Heart right ventricle (tissue), 16 donors: Measurements from ENCODE around the gene ABCA6. TPM values are rescaled to one million over a fixed set of nuclear protein-coding genes. Genes with fewer than 3 reads are reported as not detected.

Source experiments
- ATAC-seq, 8 donors: fragments of 200-7000 bp; cut with Tn5 transposase; one replicate each; pipeline ENCODE4 v1.9.1; 2020; ENCODE audit warnings: mild to moderate bottlenecking in 8 of 8, moderate library complexity in 8 of 8, moderate number of reproducible peaks in 1 of 8
- DNase-seq, 2 donors: peaks; one replicate each; pipeline ENCODE4 v3.0.0-alpha.2; 2020
- H3K27ac ChIP-seq, 10 donors: fragments of 200-600 bp; sonication (generic) in 2 of 10; one replicate each; pipeline versions ENCODE4 v1.5.0 to v1.8.0; 2020 to 2022; ENCODE audit warnings: mild to moderate bottlenecking in 3 of 10
- H3K27me3 ChIP-seq, 7 donors: fragments of 200-600 bp; one replicate each; pipeline ENCODE4 v1.8.0; 2021 to 2022; ENCODE audit warnings: mild to moderate bottlenecking in 2 of 7
- H3K36me3 ChIP-seq, 9 donors: fragments of 200-600 bp; sonication (generic) in 1 of 9; one replicate each; pipeline versions ENCODE4 v1.5.0 to v1.8.0; 2020 to 2022; ENCODE audit warnings: mild to moderate bottlenecking in 2 of 9
- H3K4me1 ChIP-seq, 9 donors: fragments of 200-600 bp; sonication (generic) in 1 of 9; one replicate each; pipeline versions ENCODE4 v1.5.0 to v1.8.0; 2020 to 2022; ENCODE audit warnings: mild to moderate bottlenecking in 4 of 9
- H3K4me3 ChIP-seq, 10 donors: fragments of 200-600 bp; sonication (generic) in 2 of 10; one replicate each; pipeline versions ENCODE4 v1.5.0 to v1.8.0; 2020 to 2022; ENCODE audit warnings: mild to moderate bottlenecking in 7 of 10, moderate library complexity in 2 of 10
- H3K9me3 ChIP-seq, 11 donors: fragments of 200-600 bp in 10 of 11; sonication (generic) in 2 of 11; one replicate each; pipeline versions ENCODE4 v1.5.0 to v1.8.0; 2013 to 2022; ENCODE audit warnings: mild to moderate bottlenecking in 2 of 11, control low read depth in 1 of 11, moderate library complexity in 1 of 11
- WGBS, 2 donors: extraction: QIAGEN DNeasy Blood & Tissue Kit; methylation state at CpG; one replicate each; pipeline ENCODE4 v1.1.7; 2013; ENCODE audit warnings: inconsistent platforms in 1 of 2; 5-methylcytosine and 5-hydroxymethylcytosine counted together
- intact Hi-C, 10 donors: fragments of 100-400 bp; cut with DNase I; formaldehyde crosslinking; loops; one replicate each; pipeline versions ENCODE4 v1.11.1 to v1.14.2; 2022
- polyA plus RNA-seq, 2 donors: library from polyadenylated mRNA; stranded (reverse); fragments of 200-250 nt; gene quantifications; one replicate each; pipeline ENCODE4 v1.2.3, GENCODE V29; 2013
- total RNA-seq, 10 donors: library from RNA; stranded (reverse); fragmentation: NEBNext Ultra II Directional in 3 of 10; extraction: Animal tissue kit (Norgen Biotek cat#: 25700) in 3 of 10; gene quantifications; one replicate each; pipeline versions ENCODE4 v1.2.1 to v1.2.4, GENCODE V29; 2021 to 2023
- TF ChIP-seq, protein P1 (sequence below), 9 donors: fragments of 200-600 bp; sonication (generic) in 2 of 9; IDR thresholded peaks; one replicate each; pipeline versions ENCODE4 v1.5.0 to v1.8.0; 2021 to 2022; ENCODE audit warnings: antibody characterized with exemption in 9 of 9, mild to moderate bottlenecking in 5 of 9, moderate library complexity in 1 of 9
- donor health status: Arrhythmogenic right ventricular cardiomyopathy.
- donor health status: ischemic (EF 13 %, LVEDD 7.1; RV severe dilation, severe dysfunction).
- donor health status: healthy with polysubstance abuse.
- donor health status: DM: no; HTN: yes; CAD: no.
- donor health status: DM: no; HTN: no; CAD: no.
- donor health status: ischemic (EF 25% LVEDD 6.9; RV normal size, moderate dysfunction).
- donor health status: ischemic (EF 25% LVEDD 5.7; RV mildly dilated, moderate dysfunction).
- donor health status: healthy.
- donor health status: DM: yes; HTN: yes; CAD: no.
- donor health status: Ischemic cardiomyopathy.
- donor health status: ischemic (EF 35%, LVEDD 5.7; RV mildly dilated, moderate dysfunction).
- donor health status: nonischemic (EF 11% LVEDD 7.7; RV severe dilation, severe dysfunction).
- donor health status: DM: yes; HTN: yes; CAD: no.
- donor health status: PGD.
- donor health status: ischemic (EF 29% LVEDD 5.4; RV normal size, mild dysfunction).
- donor health status: nonischemic (EF 23%, LVEDD 6.1; RV moderate dilation, normal function).

The ABCA6 gene
- total and polyA plus RNA-seq, 12 donors, result 5.7 to 38.0 (median 15.0) TPM

DNA sequence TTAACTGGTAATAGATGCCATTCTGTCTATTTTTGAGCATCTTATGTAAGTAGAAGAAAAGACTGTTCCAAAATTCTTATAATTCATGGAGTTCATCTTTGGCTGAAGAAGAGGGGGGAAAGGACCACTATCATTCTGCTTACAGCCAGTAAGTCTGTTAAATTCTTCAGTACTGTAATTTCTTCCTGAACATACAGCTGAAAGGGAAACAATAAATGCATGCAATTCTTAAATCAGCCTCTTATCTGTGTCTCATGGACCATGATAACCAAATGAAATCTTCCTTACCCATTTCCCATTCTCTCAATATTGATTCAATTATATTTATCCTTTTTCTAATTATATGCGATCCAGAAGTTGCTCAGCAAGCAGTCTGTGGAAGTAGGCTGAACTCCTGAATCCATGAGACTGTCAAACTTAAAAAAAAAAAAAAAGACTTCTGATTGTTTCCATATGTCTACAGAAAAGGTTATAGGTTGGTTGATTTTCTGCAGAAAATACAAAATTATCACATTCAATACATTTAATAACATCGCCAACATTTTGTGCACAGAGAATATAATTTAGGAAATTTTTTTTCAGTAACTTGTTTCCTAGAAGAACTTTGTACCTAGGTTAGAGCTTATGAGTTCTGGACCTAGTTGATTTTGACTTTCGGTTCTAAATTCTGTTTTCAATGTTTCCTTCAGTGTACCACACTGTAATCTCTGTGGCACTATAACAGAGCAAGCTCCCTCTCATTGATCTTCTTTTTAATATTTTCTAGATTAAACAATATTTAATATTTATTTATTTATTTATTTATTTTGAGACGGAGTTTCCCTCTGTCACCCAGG lies 79.8 kb downstream of the ABCA6 start:
- peaks cover 0 to 13% (median 0%) of the 10 kb centered on the region in 11 donors for H3K9me3 ChIP-seq
- peak overlapping the region in 9 of 10 donors; percentile 1 to 74 (median 49) for H3K27ac ChIP-seq
- TF ChIP-seq, protein P1, sequence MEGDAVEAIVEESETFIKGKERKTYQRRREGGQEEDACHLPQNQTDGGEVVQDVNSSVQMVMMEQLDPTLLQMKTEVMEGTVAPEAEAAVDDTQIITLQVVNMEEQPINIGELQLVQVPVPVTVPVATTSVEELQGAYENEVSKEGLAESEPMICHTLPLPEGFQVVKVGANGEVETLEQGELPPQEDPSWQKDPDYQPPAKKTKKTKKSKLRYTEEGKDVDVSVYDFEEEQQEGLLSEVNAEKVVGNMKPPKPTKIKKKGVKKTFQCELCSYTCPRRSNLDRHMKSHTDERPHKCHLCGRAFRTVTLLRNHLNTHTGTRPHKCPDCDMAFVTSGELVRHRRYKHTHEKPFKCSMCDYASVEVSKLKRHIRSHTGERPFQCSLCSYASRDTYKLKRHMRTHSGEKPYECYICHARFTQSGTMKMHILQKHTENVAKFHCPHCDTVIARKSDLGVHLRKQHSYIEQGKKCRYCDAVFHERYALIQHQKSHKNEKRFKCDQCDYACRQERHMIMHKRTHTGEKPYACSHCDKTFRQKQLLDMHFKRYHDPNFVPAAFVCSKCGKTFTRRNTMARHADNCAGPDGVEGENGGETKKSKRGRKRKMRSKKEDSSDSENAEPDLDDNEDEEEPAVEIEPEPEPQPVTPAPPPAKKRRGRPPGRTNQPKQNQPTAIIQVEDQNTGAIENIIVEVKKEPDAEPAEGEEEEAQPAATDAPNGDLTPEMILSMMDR (IDR thresholded peaks at IDR 0.05), result no peak
- DNase-seq, result no peak
- peaks cover 0 to 30% (median 9%) of the 10 kb centered on the region in 9 donors for H3K4me1 ChIP-seq
- intact Hi-C loops, result loop anchor here in 1 of 10 donors (5.0 kb wide), 1 partner anchor 285 kb away; no protein-coding TSS in a partner anchor
- no peak overlapping the region for H3K4me3 ChIP-seq
- peaks cover 0 to 12% (median 0%) of the 10 kb centered on the region in 9 donors for H3K36me3 ChIP-seq
- peaks cover 0 to 4% (median 0%) of the 10 kb centered on the region in 7 donors for H3K27me3 ChIP-seq
- ATAC-seq, result no peak
- WGBS, 2 donors, result 77 to 80% methylated on average over 4 of the region's 4 CpGs

DNA sequence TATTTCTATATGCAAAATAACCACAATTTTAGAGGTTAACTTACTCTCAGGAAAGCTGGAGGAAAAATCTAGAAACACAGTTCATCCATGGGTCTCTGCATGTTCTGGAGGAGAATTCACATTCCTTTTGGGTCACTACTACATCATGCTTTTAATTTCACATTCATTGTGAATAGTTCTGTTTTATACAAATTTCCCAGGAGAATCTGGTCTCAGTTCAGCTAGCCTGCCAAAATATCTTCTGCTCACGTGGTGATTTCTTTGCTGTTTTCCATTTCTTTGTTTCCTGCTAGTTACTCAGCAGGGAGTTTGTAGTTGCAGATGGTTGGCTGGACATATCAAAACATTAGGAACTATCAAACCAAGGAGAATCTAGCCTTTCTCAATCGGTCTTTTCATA lies 80.9 kb downstream of the ABCA6 start, which contains the start of gene ABCA9:
Gene ABCA9 (minus strand): TSS at position 106 of the 400 bp plus-strand sequence. CDS start 9,801 bp downstream, outside the sequence.
- Histone ChIP-seq H3K4me1 (peaks cover 0 to 19% (median 9%) of the 10 kb centered on the region in 9 donors), H3K27me3 (peaks cover 0 to 1% (median 0%) of the 10 kb centered on the region in 7 donors), H3K36me3 (peaks cover 0 to 11% (median 0%) of the 10 kb centered on the region in 9 donors), H3K9me3 (peaks cover 0 to 24% (median 9%) of the 10 kb centered on the region in 11 donors), H3K4me3 (peak within 1 kb of the TSS in 9 of 10 donors; percentile 2 to 44 (median 20)), H3K27ac (peak within 1 kb of the TSS; percentile 49 to 74 (median 58))
- peak in 1 of 2 donors; percentile 33 for DNase-seq
- 23 to 45% methylated on average over 2 of the region's 2 CpGs for WGBS, 2 donors
- peak in 7 of 8 donors; percentile 79 to 89 (median 85) for ATAC-seq
- intact Hi-C loops, result loop anchor here in 1 of 10 donors (5.0 kb wide), 1 partner anchor 284 kb away; no protein-coding TSS in a partner anchor
- TF ChIP-seq, protein P1 (IDR thresholded peaks at IDR 0.05), result no peak

DNA sequence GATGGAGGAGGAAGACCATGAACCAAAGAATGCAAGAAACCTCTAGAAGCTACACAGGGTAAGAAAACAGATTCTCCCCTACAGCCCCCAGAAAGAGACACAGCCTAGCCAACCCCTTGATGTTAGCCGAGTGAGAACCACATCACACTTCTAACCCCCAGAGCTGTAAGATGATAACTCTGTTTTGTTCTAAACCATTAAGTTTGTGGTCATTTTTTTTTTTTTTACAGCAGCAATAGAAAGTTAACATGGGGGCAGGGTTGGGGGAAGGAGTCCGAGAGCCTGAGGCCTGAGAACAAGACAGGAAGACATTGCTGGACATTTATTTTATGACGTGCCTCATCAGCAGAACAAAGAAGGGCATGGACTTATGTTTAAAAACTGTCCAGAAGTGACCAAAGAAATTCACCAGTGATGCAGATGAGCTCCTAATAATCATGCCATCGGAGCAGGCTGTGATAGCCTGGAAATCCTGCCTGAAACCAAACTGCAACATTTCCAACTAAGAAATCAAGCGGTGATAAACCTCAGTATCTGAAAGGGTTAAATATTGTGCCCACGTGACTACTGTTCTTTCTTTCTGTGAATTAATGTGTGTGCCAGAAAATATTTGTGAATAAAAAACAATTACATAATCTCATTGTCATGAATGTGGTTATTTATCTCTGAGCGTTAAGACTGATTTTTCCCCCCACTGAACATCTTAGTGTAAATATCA lies 82.1 kb downstream of the ABCA6 start:
- H3K27me3 ChIP-seq, result no peaks in the 10 kb centered on the region
- TF ChIP-seq, protein P1 (IDR thresholded peaks at IDR 0.05), result no peak
- H3K36me3 ChIP-seq, result peaks cover 0 to 11% (median 0%) of the 10 kb centered on the region in 9 donors
- peaks cover 0 to 19% (median 9%) of the 10 kb centered on the region in 9 donors for H3K4me1 ChIP-seq
- H3K9me3 ChIP-seq, result peaks cover 0 to 36% (median 10%) of the 10 kb centered on the region in 11 donors
- peak overlapping the region in 8 of 10 donors; percentile 2 to 44 (median 24) for H3K4me3 ChIP-seq
- no peak for ATAC-seq
- no peak for DNase-seq
- intact Hi-C loops, result loop anchor here in 1 of 10 donors (5.0 kb wide), 1 partner anchor 282 kb away; no protein-coding TSS in a partner anchor
- WGBS, 2 donors, result 52 to 55% methylated on average over 7 of the region's 7 CpGs
- peak overlapping the region in 9 of 10 donors; percentile 20 to 74 (median 59) for H3K27ac ChIP-seq

DNA sequence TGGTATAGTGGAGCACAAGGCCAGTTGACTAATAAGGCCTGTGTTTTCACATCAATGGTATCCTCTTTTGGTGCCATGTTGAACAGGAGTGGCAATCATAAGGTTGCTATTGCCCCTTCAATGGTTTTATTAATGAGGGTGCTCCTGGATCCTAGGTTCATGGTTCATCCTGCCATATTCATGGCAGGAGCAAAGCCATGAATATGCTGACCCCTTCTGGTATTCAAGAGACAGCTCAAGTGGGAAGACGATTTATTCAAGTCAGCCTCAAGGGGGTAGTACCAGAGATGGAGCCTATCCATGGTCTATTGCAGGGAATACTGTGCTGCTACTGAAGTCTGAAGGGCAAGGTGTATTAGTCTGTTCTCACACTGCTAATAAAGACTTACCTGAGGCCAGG lies 83.5 kb downstream of the ABCA6 start:
- WGBS, 2 donors, result 81% methylated on average over 1 of the region's 1 CpG
- Histone ChIP-seq H3K27me3 (no peaks in the 10 kb centered on the region), H3K27ac (peak overlapping the region in 2 of 10 donors; percentile 24 to 74), H3K9me3 (peaks cover 0 to 40% (median 10%) of the 10 kb centered on the region in 11 donors), H3K4me1 (peaks cover 0 to 18% (median 9%) of the 10 kb centered on the region in 9 donors), H3K4me3 (no peak overlapping the region), H3K36me3 (peaks cover 0 to 11% (median 0%) of the 10 kb centered on the region in 9 donors)
- DNase-seq (no peak), ATAC-seq (no peak)
- TF ChIP-seq, protein P1 (IDR thresholded peaks at IDR 0.05), result no peak
- intact Hi-C loops, result no loop called here
